HTR-8/SVneo (cell line): ENCODE measurements around the gene SPATA20.

Experiments used
- DNase-seq: peaks from one replicate; pipeline ENCODE4 v3.0.0; 2011; ENCODE audit warnings: low spot score, mixed read lengths; ENCODE audit not compliant: insufficient read length
- FAIRE-seq: peaks from 2 replicates; lab custom pipeline; 2011; peaks lifted over from hg19 to GRCh38; lab: Jason Lieb, UNC

Gene SPATA20

DNA sequence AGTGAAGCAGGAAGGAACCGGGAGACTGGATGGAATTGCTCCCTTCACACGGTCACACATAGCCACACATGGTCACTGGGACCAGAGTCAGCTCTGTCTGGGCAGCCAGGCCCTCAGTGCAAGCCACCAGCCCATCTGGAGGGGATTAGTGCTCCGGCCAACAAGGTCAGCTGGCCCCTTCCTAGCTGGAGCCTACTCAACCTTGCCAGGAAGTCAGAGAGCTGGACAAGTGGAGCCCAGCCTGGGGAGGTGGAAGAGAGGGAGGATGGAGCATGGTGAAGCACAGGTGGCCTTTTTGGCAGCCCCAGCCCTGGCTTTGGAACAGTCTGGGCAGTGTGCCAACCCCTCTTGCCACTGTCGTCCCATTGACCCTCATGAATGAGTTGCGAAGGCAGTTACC, 9.8 kb downstream of the SPATA20 start:
- DNase-seq: no peak
- no peak for FAIRE-seq

DNA sequence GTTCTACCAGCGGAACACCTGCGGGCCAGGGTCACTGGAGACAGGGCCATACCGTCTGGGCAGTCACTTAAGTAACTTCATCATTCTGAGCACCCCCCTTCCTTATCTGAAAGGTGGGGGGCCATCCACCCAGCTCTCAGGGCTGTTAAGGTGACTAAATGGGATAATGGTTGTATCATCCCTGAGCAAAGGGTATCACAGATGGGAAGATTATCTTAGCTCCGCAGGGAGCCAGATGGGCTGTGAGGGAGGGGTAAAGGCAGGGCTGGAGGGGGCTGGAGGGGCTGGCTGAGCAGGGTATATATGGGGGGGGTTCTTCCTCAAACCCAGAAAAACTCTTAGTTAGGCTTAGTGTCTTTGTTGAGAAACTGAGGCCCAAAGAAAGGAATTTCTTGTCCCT, 10.7 kb downstream of the SPATA20 start:
- no peak for FAIRE-seq
- no peak for DNase-seq

DNA sequence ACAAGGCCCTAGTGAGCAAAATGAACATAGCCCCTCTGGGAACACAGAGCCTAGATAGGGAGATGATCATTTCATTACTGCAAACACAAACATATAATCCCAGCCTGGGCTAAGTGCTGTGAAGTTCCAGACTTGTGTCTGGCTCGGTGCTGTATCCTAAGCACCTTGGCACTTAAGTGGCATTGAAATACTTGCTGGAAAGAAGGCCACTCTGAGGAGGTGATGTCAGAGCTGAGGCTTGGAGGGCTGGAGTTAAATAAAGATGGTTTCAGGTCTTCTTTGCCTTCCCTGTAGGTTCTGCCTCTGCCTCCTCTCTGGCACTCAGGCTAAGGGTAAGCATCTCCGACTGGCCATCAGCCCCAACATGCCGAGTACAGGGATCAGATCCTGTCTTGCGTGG, 11.1 kb downstream of the SPATA20 start:
- DNase-seq (no peak), FAIRE-seq (peak; percentile 74)

DNA sequence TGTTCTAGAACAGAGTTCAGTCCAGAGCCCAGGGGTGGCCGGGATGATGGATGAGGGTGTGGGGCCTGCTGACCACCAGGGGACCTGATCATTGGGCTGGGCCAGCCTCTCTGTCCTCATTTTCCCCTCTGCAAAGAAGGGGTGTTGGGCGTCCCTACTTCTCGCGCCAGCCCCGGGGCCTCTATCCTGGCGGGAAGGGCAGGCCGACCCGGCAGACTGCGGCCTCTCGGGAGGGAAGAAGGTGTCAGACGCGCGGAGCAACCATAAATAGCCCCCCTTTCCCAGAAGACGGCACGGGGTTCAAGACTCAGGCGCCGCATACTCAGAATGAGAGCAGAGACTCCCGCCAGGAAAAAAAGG, 11.6 kb downstream of the SPATA20 start:
- FAIRE-seq (no peak), DNase-seq (no peak)

DNA sequence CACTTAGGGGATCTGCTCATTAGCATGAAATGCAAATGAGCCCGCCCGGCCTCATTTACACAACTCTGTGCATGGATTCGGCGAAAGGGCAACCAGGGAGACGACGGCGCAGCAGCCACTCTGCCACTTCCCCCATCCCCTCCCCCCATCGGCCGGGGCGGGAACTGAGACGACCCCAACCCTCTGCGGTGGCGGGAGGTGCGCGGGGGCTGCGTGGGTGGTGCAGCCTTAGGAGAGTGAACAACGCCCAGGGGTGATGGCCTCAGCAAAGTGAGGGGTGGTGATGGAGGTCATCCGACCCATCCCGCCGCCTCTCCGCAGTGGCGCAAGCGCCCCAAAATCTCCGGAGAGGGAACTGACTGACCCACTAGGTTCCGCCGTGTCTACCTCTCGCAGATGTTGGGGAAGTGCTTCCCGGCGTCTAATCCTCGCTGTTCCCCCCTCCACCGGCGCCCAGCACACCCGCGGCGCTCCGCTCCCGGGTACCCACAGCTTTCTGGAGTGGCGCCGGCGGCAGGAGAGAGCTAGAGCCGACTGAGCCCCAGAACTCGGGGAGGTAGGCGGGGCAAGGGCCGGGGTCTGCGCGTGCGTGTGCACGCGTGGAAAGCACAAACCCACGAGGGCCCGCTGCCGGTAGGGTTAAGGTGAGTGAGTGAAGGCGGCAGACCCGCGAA, 12.1 kb downstream of the SPATA20 start:
- DNase-seq (no peak), FAIRE-seq (no peak)

DNA sequence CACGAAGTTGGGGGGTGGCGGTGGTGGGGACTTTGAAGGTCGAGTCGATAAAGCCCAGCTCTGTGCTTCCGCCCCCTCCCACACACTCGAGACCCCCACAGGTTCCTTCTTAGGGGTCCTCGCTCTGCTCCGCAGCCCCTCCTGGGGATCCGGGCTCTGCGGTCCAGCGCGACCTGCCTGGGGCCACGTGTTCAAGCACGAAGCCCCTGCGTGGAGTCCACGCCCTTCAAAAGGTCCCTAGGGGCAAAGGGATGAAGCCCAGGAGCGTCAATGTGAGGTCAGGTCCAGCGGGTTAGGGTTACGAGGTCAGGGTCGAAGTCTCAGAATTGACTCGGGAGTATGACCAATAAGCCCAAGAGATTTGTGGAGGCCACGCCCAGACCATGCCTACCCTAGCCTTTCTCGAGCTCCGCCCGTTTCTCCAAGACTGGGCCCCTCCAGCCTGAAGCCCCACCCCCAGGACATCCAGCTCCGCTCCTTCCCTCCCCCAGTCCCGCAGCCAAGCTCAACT, 12.8 kb downstream of the SPATA20 start:
- peak; percentile 20 for FAIRE-seq
- peak; percentile 65 for DNase-seq

DNA sequence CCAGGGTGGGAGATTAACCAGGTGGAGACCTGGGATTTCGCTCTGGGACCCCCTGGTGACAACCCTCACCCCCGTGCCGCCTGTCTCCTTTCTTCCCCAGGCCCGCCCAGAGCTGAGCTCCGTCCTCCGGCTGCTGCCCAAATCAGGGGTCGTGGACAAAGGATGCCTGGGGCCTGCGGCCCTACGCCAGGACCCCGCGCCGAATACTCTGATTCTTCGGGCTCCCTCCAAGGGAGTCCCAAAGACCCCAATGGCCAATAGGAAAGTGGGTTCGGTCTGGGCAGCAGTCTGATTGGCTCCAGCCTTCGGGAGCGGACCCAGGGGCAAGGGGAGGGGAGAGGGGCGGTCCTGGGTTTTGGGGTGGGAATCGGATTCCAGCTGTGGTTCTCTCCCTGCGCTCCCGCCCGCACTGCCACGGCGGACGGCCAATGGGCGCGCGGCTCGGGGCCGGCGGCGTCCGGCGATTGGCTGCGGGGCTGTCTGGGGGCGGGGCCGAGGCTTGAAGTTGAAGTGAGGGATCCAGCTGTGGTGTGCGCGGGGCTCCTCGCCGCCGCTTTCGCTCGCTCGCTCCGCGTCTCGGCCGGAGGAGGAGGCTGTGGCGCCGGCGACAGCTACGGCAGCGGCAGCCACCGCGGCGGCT, 13.3 kb downstream of the SPATA20 start, which contains the start of gene CACNA1G:
TSS of gene CACNA1G (plus strand) at position 531 of the 640 bp plus-strand sequence. CDS start 745 bp downstream, outside the sequence.
- FAIRE-seq: peak; percentile 98
- DNase-seq: peak; percentile 99

DNA sequence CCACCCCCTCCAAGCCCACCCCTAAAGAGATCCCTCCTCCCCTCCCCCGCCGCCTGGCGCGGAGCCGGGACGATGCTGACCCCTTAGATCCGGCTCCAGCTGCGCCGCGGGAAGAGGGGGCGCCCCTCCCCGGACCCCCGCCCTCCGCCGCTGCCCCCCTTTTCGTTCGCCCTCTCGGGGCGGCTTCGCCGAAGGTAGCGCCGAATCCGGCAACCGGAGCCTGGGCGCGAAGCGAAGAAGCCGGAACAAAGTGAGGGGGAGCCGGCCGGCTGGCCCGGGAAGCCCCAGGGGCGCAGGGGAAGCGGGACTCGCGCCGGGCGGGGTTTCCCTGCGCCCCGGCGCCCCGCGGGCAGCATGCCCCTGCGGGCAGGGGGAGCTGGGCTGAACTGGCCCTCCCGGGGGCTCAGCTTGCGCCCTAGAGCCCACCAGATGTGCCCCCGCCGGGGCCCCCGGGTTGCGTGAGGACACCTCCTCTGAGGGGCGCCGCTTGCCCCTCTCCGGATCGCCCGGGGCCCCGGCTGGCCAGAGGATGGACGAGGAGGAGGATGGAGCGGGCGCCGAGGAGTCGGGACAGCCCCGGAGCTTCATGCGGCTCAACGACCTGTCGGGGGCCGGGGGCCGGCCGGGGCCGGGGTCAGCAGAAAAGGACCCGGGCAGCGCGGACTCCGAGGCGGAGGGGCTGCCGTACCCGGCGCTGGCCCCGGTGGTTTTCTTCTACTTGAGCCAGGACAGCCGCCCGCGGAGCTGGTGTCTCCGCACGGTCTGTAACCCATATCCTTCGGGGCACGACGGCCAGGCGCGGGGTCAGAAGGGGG, 14.2 kb downstream of the SPATA20 start:
- DNase-seq: no peak
- FAIRE-seq: no peak

DNA sequence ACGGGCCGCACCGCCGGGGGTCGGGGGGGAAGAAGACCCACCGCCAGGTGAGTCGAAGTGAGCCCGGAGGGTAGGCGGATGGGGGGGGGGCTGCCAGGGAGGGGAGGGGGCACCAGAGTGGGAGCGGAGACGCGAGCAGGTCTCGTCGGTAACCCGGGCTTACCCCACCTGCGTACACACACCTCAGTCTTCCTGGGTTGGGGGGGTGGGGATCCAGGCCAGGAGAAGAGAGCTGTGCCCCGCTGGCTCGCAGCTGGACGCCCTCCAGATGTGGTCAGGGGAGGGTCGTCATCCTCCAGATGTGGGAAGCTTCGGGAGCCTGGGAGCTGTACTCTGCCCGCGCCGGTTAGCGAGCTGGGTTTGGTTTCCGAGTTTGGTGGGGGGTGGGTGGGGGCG, 14.8 kb downstream of the SPATA20 start:
- FAIRE-seq: no peak
- DNase-seq: no peak

DNA sequence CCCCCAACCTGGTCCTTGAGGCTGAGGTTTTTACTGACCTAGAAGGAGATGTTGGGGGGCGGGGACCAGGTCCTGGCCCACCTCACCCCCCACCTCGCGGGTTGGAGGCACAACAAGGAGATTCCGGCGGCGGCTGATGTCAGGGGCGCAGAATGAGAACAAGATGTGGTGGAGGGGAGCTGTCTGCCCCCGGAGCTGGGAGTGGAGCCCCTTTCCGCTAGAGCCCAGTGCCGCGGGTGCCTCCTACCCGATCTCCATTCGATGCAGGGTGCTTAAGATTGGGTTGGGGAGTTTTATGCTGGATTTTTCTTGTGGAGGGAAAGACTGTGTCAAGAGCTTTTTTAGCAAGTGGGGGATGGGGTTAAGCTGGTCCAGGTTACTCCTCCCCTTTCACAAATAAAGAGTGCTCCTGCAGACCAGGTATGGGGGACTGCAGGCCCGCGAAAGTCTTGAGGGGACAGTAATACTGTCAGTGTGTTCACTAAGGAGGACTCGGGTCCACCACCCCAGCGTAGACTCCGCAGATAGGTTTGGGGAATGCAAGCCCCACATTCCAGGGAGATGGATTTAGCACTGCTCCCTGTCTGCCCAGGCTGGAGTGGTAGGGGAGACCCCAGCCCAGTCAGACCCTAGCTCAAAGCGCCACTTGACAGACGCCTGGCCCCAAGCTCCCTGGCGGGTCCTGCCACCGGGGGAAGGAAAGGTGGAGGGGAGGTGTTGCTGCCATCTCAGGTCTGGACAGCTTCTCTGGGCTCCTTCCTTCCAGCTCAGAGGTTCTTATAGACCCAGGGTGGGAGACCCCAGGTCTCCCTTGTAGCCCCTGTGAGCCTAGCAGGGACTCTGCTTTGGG, 15.5 kb downstream of the SPATA20 start:
- FAIRE-seq (no peak), DNase-seq (no peak)

DNA sequence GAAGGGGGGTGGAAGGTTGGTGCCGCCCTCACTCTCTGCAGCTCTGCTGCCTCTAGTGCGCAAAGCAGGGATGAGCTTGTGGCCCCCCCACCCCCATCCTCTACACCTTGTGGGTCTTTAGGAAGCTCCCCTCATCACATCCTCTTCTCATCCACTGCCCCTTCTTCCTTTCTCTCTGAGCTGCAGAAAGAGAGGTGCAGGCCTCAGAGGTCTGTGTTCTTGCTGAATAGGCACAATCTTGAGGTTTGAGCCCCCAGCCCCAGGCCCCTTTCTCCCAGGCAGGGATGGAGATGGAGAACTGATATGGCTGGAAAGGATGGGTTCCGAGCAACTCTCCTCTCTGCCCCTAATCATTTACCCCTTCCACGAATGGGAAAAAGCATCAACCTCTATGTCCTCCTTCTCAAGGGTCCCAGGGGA, 16.1 kb downstream of the SPATA20 start:
- no peak for DNase-seq
- FAIRE-seq: no peak

DNA sequence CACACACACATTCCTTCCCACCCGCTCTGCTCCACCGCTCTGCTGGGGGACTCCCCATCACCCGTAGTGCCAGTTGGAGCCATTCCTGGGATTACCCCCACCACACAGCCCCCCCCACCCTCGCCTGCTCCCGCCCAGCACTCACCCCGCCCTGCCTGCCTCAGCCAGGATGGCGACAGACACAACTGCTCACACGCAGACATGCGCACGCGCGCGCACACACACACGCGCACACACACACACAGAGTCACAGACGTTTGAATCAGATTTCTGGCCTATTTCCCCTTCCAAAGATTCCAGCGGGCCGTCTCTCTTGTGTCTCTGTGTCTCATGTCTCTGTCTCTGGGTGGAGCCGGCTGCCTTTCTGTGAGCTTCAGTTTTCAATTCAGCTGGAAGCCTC, 17.9 kb downstream of the SPATA20 start:
- no peak for DNase-seq
- FAIRE-seq: peak; percentile 74

DNA sequence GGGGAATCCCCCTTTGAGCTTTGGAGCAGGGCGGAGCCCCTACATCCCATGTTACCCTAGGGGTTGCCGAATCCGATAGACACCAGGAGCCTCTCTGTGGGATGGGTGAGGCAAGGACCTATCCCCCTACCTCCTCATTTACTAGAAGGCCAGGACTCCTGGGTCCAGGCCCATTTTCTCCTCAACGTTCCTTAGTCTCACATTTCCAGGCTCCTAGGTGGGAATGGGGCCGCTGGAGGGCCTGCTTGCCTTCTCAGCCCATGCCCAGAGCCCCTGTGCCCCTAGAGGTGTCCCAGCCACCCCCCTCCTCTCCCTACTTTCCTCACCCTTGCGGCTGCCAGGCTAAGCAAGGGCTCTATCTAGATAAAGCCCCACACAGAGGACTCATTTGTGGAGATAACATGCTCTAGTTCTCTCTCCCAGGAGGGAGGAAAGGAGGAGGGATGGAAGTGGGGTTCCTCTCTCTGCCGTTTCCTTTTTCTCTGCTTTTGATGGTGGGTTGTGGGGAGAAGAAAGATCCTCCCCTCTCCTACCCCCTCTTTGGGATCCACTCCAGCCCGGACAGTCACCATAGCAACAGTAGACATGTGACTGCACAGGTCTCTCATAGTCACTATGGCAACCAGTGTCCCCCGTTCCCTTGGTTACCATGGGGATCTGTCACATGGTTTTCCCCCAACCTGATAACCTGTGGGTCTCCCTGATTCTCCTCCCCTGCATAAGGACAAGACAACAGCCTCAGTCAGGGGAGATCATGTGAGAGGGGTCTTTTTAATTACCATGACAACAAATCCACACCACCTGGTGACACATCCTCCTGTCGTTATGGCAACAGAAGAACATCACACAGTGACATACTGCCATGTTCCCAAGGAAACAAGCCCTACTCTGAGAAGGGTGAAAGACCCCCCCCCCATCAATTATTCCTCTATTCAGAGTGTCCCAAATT, 18.7 kb downstream of the SPATA20 start:
- FAIRE-seq (peak; percentile 64), DNase-seq (no peak)

DNA sequence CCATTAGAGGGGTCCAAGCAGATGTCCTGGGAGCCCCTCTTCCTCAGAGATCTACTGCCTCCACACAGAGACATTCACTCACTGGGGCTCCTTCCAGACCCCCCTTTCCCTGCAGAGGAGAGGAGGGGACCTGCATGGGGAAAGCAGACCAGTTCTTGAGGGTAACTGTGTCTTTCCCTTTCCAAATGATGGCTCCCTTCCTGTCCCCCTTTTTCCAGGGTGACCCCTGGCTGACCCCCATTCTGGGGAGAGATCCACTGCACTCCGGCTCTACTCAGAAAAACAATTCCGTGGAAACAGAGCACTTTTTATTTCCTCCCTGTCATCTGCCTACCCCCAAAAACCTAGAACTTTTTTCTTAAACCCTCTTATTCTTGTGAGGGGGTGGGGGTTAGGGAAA, 19.9 kb downstream of the SPATA20 start:
- FAIRE-seq: no peak
- DNase-seq: no peak

DNA sequence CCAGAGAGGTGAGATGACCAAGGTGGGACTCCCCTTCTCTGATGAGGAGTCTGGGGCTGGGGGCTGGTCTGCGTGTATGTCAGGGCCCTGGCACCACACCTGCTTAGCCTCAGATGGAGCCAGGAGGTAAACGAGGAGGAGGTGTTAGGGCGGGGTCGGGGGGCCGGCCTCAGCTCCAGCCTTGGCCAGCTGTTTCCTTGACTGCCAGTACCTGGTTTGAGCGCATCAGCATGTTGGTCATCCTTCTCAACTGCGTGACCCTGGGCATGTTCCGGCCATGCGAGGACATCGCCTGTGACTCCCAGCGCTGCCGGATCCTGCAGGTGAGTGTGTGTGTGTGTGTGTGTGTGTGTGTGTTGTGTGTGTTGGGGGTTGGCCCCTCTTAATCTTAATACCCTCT, 21.7 kb downstream of the SPATA20 start:
- FAIRE-seq: peak; percentile 62
- no peak for DNase-seq

DNA sequence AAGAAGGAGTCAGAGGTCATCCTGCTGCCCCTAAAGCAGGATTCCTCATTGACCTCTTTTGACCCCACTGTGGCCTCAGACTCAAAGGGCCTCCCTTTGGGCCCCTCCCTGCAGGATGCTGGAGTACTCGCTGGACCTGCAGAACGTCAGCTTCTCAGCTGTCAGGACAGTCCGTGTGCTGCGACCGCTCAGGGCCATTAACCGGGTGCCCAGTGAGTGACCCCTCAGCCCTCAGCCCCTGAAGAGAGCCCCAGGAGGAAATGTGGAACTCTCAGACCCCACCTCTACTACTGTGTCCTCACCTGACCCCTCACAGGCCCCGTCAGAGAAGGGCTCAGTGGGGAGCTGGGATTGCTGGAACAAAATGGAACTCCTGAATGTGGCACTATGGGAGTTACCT, 22.6 kb downstream of the SPATA20 start:
- DNase-seq (no peak), FAIRE-seq (no peak)

DNA sequence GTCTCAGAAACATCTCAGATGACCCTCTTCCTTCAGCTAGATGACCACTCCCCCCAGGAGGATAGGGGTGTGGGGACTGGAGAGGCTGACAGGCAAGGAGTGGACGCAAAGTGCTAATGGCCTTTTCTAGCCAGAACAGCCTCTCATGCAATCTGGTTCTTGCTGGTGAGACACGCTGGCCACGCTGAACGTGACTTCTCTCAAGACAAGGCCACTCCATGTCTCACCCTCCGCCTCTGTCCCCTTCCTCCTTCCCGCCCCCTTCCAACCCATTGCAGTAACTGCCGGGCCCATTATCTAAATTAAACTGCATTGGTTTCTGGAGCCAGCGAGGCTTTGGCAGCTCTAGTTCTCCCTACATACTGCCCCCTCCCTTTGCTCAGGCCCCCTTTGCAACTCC, 23.1 kb downstream of the SPATA20 start:
- DNase-seq (no peak), FAIRE-seq (no peak)

DNA sequence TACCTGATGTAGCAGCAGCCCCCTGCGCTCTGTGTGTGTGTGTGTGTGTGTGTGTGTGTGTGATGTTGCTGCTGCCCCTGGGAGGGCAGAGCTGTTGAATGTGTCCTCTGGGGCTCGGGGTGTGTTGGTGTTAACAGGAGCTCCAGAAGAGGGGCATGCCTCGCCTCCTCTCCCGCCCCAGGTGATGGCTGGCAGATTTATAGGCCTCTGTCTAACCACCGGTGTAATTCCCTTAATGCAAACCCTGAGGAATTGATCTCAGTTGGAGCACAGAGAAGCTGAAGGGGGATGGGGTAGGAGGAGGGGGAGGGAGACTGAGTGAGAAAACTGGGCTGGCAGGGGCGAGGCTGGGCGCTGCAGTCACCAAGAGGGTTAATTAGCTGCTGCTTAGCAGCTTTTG, 23.6 kb downstream of the SPATA20 start:
- FAIRE-seq (no peak), DNase-seq (no peak)

DNA sequence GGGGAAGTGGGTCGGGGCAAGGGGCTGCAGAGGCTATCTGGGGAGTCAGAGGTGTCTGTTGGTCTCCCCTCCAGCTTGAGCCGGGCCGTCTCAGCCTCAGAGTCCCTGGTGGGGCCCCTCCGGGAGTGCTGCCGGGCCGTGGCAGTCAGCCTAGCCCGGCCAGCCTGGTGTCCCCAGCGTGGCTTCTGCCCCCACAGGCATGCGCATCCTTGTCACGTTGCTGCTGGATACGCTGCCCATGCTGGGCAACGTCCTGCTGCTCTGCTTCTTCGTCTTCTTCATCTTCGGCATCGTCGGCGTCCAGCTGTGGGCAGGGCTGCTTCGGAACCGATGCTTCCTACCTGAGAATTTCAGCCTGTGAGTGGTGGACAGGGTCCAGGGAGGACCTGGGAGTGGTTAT, 24.7 kb downstream of the SPATA20 start:
- no peak for DNase-seq
- peak; percentile 85 for FAIRE-seq
